ENCODE results near the gene RBM44.

DNA sequence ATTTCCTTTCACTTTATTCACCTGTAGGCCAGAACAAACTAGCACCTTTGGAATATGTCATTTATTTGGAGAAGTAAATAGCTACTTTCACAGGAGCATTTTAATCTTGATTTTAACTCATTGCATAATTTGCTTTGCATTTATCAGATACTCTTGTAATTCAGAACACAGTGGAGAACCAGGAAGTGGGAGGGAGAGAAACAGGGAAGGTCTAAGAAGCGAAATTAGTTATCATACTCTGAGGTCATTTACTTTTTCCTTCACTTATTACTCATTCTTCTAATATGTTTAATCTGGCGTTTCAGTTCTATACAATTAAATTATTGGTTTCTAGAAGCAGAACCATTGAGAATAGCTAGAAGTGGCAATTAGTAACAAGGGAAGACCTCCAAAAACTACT, 20.7 kb downstream of the RBM44 start:
- TF ChIP-seq CTCF (IDR thresholded peaks at IDR 0.05; ENCODE audit: insufficient read depth, low read length) (no peak), POLR2AphosphoS5 (IDR thresholded peaks at IDR 0.05; ENCODE audit: low read depth) (no peak), REST (IDR thresholded peaks at IDR 0.05; ENCODE audit: insufficient replicate concordance, low read depth) (no peak)
